Skeletal muscle satellite cell (primary cell): ENCODE results near the gene ATG14.

Source experiments
- H3K27me3 ChIP-seq: 2 replicates; pipeline ENCODE4 v1.7.0; 2013; ENCODE audit warnings: low read length; ENCODE audit not compliant: control insufficient read depth, insufficient read depth
- H3K36me3 ChIP-seq: 2 replicates; pipeline ENCODE4 v1.7.0; 2013; ENCODE audit warnings: mild to moderate bottlenecking, control low read depth, low read length; ENCODE audit not compliant: insufficient read depth
- H3K4me1 ChIP-seq: 2 replicates; pipeline ENCODE4 v1.7.0; 2013; ENCODE audit warnings: low read length; ENCODE audit not compliant: control insufficient read depth, insufficient read depth
- H3K4me2 ChIP-seq: 2 replicates; pipeline ENCODE4 v1.7.0; 2013; ENCODE audit warnings: mild to moderate bottlenecking, low read length
- H3K4me3 ChIP-seq: 2 replicates; pipeline ENCODE4 v1.7.0; 2013; ENCODE audit warnings: low read length
- H3K9ac ChIP-seq: 2 replicates; pipeline ENCODE4 v1.7.0; 2013; ENCODE audit warnings: mild to moderate bottlenecking, low read depth, low read length, moderate library complexity
- H3K9me3 ChIP-seq: replicated peaks from 2 replicates; pipeline ENCODE4 v1.7.0; 2013; ENCODE audit warnings: mild to moderate bottlenecking, control low read depth, low read length

The ATG14 gene

DNA sequence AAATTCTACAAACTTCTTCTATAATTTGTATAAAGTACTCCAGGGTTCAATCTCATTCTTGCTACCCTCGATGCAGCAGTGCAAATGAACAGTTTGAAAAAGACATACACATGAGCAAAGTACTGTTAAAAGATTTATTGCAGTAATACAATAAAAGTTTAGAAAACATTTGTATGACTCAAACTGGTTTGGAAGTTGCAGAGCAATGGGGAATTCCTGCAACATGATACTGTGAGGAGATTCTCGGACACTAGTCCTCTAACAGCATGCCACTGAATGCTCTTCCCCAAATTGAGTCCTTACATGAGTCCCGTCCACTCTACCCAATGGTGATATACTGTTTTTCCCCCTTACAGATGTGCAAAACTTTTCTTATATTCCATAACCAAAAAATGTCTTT is 45.4 kb downstream of the ATG14 start:
- H3K9me3 ChIP-seq = no peaks in the 10 kb centered on the region
- peaks cover 27% of the 10 kb centered on the region for H3K36me3 ChIP-seq

DNA sequence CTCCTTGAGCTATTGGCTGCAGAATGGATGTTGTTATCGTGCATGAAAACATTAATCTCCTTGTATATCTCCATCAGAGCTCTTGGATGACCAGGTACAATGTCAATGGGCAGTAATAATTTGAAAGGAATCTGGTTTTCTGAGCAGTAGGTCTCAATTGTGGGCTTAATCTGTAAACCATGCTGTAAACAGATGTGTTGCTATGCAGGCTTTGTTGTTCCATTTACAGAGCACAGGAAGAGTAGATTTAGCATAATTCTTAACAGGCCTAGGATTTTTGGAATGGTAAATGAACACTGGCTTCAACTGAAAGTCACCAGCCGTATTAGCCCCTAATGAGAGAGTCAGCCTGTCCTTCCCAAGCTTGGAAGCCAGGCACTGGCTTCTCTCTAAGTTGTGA is 50.4 kb downstream of the ATG14 start:
- peaks cover 8% of the 10 kb centered on the region for H3K36me3 ChIP-seq
- no peaks in the 10 kb centered on the region for H3K27me3 ChIP-seq
- H3K4me1 ChIP-seq = peaks cover 8% of the 10 kb centered on the region
- H3K4me2 ChIP-seq = no peak overlapping the region
- no peak overlapping the region for H3K4me3 ChIP-seq
- H3K9me3 ChIP-seq = no peaks in the 10 kb centered on the region
- H3K9ac ChIP-seq = no peak overlapping the region

More for the DNA sequence above, 45.4 kb downstream of the ATG14 start:
- no peaks in the 10 kb centered on the region for H3K27me3 ChIP-seq
- no peak overlapping the region for H3K4me3 ChIP-seq
- H3K9ac ChIP-seq = no peak overlapping the region
- peaks cover 13% of the 10 kb centered on the region for H3K4me1 ChIP-seq
- peak overlapping the region; percentile 41 for H3K4me2 ChIP-seq

DNA sequence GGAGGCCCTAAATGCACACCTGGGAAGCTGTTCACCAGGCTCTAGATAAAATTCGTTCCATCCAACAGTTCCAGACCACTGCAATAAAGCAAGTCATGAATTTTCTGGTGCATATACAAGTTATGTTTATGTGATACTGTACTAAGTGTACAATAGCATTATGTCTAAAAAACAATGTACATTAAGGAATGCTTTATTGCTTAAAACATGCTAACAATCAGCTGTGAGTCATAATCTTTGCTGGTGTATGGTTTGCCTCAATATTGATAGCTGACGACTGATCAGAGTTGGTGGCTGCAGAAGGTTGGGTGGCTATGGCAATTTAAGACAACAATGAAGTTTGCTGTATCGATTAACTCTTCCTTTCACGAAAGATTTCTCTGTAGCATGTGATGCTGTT is 52.3 kb downstream of the ATG14 start:
- Histone ChIP-seq H3K4me1 (no peaks in the 10 kb centered on the region), H3K9me3 (no peaks in the 10 kb centered on the region), H3K36me3 (peaks cover 4% of the 10 kb centered on the region), H3K27me3 (no peaks in the 10 kb centered on the region), H3K9ac (no peak overlapping the region), H3K4me2 (no peak overlapping the region), H3K4me3 (no peak overlapping the region)

DNA sequence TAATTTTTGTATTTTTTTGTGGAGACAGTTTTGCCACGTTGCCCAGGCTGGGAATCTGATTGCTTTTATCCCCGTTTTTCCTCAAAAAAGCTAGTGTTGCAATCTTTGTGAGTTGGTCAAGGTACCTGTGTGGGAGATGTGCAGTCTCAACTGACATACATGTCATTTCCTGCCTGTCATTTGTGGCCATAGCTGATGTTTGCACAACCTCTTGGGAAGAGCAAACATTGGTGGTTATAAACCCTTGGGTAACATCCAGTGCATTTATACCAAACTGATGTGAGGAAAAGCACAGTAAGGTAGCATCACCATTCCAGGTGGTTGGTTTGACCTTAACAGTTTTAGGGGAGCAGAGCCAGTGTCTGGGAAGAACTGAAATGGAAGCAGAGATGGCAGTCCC is 54.7 kb downstream of the ATG14 start:
- Histone ChIP-seq H3K9me3 (no peaks in the 10 kb centered on the region), H3K4me1 (no peaks in the 10 kb centered on the region), H3K4me2 (no peak overlapping the region), H3K27me3 (no peaks in the 10 kb centered on the region), H3K4me3 (no peak overlapping the region), H3K9ac (no peak overlapping the region), H3K36me3 (peaks cover 11% of the 10 kb centered on the region)

DNA sequence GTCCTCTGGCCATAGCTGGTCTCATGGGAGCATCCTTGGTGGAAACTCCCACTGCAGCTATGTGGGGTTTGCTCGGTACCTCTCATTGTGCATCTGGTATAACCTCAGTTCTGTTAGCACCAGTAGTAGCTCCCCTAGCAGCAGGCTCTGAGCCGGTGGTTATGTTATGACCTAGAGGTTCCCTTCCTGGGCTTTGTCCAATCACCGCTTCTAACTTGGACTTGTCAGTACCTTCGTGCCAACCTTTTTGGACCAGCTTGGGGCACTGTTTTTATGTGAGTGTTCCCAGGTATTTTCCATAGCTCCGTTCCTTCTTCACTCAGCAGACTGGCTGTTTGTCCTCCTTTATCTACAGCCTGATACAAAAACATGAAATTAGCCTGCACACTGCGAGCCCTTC is 55.7 kb downstream of the ATG14 start:
- H3K36me3 ChIP-seq = peaks cover 21% of the 10 kb centered on the region
- no peak overlapping the region for H3K4me3 ChIP-seq
- H3K27me3 ChIP-seq = no peaks in the 10 kb centered on the region
- H3K9me3 ChIP-seq = no peaks in the 10 kb centered on the region
- H3K9ac ChIP-seq = no peak overlapping the region
- H3K4me1 ChIP-seq = no peaks in the 10 kb centered on the region
- no peak overlapping the region for H3K4me2 ChIP-seq

DNA sequence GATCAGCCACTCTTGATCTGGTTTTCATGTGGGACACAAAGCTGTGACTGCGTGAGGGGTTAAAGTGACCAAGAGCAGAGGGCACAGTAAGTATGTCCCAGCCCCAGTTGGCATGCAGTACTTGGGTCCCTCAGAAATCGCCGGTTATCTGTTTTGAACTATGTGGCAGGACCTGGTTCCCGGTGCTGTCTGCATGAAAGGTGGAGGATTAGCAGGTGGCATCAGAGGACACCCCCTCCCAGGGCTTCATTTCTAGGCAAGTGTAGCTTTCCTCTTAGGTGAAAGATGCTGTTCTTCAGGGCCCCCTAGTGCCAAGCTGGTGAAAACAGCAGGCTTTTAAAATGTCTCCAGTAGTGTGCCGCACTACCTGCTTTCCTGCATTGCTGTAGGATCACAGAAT is 57.1 kb downstream of the ATG14 start:
- Histone ChIP-seq H3K4me2 (no peak overlapping the region), H3K27me3 (no peaks in the 10 kb centered on the region), H3K4me3 (no peak overlapping the region), H3K9me3 (no peaks in the 10 kb centered on the region), H3K4me1 (no peaks in the 10 kb centered on the region), H3K9ac (no peak overlapping the region), H3K36me3 (peaks cover 28% of the 10 kb centered on the region)

DNA sequence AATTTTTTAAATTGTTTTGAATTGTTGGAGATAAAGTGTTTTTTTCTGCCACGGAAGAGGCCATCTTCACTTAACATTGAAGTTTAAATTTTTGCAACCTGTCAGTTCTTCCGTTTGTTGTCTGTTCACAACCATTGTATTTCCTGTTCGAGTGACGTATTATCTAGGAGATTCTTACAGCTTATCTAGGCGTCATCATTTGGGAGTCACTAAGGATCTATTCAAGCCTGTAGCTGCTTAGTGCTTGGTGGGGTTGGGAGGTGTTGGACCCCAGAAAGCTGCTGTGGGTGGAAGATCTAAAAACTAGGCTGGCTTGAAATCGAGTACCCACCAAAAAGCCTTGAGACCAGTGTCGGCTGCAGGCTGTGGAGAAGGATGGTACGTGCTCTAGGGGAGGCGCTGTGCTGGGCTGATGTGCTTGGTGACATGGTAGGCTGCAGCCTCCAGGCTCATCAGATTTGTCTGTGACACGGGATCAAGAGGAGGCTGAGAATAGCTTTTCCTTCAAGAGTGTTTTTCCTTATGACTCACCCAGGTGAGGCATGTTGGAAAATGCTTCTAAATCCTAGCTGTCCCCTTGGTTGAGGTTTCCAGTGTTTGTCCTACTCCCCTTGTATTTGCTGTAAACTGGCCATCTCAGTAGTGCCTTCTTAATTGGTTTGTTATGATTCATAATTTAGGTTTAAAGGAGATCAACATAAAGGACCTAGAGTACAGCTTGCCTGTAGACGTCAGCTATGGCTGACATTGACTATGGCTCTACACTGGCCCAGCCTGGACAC is 57.8 kb downstream of the ATG14 start:
- H3K4me1 ChIP-seq = no peaks in the 10 kb centered on the region
- no peaks in the 10 kb centered on the region for H3K27me3 ChIP-seq
- no peak overlapping the region for H3K4me3 ChIP-seq
- H3K4me2 ChIP-seq = no peak overlapping the region
- no peak overlapping the region for H3K9ac ChIP-seq
- peaks cover 28% of the 10 kb centered on the region for H3K36me3 ChIP-seq
- H3K9me3 ChIP-seq = no peaks in the 10 kb centered on the region

DNA sequence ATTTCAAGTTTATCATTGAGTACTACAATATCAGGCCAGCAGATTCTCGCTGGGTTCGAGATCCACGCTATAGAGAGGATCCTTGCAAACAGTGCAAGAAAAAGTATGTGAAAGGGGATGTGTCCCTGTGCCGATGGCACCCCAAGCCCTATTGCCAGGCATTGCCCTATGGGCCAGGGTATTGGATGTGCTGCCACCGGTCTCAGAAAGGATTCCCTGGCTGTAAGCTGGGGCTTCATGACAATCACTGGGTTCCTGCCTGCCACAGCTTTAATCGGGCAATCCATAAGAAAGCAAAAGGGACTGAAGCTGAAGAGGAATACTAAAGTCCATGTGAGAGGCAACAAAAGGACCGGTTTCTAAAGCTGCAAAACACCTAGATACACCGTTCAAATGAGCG is 59.4 kb downstream of the ATG14 start:
- Histone ChIP-seq H3K27me3 (no peaks in the 10 kb centered on the region), H3K9ac (no peak overlapping the region), H3K4me1 (no peaks in the 10 kb centered on the region), H3K4me2 (no peak overlapping the region), H3K36me3 (peaks cover 28% of the 10 kb centered on the region), H3K4me3 (no peak overlapping the region), H3K9me3 (no peaks in the 10 kb centered on the region)

DNA sequence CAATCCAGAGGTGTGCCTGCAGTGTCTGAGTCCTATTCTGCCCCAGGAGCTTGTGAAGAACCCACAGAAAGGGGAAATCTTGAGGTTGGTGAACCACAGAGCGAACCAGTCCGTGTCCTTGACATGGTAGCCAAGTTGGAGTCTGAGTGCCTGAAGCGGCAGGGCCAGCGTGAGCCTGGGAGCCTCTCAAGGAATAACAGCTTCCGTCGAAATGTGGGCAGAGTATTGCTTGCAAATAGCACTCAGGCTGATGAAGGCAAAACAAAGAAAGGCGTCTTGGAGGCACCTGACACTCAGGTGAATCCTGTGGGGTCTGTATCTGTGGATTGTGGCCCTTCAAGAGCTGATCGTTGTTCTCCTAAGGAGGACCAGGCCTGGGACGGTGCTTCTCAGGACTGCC is 60.5 kb downstream of the ATG14 start:
- Histone ChIP-seq H3K4me2 (no peak overlapping the region), H3K9me3 (no peaks in the 10 kb centered on the region), H3K4me1 (no peaks in the 10 kb centered on the region), H3K27me3 (no peaks in the 10 kb centered on the region), H3K4me3 (no peak overlapping the region), H3K36me3 (peaks cover 28% of the 10 kb centered on the region), H3K9ac (no peak overlapping the region)

DNA sequence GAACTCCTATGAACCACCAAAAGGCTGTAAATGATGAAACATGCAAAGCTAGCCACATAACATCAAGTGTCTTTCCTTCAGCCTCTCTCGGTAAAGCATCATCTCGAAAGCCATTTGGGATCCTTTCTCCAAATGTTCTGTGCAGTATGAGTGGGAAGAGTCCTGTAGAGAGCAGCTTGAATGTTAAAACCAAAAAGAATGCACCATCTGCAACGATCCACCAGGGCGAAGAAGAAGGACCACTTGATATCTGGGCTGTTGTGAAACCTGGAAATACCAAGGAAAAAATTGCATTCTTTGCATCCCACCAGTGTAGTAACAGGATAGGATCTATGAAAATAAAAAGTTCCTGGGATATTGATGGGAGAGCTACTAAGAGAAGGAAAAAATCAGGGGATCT is 61.2 kb downstream of the ATG14 start:
- Histone ChIP-seq H3K27me3 (no peaks in the 10 kb centered on the region), H3K4me3 (no peak overlapping the region), H3K9me3 (no peaks in the 10 kb centered on the region), H3K4me1 (no peaks in the 10 kb centered on the region), H3K36me3 (peaks cover 24% of the 10 kb centered on the region), H3K4me2 (no peak overlapping the region), H3K9ac (no peak overlapping the region)

DNA sequence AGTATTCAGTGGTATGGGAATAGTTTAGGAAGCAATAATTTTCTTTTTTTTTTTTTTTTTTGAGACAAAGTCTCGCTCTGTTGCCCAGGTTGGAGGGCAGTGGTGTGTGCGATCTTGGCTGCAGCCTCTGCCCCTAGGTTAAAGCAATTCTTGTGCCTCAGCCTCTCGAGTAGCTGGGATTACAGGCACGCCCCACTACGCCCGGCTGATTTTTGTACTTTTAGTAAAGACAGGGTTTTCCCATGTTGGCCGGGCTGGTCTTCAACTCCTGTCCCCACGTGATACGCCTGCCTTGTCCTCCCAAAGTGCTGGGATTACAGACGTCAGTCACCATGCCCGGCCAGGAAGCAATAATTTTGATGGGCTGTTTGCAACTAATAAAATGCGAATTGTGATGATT is 62.1 kb downstream of the ATG14 start:
- Histone ChIP-seq H3K9ac (no peak overlapping the region), H3K4me3 (no peak overlapping the region), H3K4me2 (no peak overlapping the region), H3K27me3 (no peaks in the 10 kb centered on the region), H3K4me1 (no peaks in the 10 kb centered on the region), H3K36me3 (peaks cover 24% of the 10 kb centered on the region), H3K9me3 (no peaks in the 10 kb centered on the region)

DNA sequence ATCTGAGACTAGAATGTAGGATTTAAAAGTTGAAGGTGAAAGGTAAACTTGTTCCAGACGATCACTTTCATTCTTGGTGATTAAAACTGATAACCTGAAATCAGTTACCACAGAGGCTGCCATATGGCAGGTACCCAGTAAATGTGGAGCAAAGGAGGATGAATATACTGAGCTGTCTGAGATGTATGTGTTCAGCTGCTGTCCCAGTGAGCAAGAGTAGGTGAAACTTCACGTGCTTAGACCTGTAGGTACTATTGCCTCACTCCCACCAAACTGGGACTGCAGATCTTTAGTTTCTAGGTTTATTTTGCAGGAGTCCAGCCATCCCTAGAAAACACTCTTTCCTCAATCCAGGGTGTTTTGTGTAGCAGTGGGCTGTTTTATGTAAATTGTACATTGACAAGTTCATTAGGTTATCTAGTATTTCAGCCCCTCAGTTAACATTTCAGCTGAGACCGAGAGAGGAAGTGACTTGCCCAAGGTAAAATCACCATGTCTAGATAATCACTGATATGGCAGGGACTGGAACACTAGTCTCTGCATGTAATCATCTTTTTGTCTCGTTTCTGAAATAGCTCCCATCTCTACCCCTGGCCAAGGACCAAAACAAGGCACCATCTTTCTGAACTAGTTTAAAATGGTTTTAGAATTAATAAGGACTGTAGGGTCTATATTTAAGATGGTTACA is 62.7 kb downstream of the ATG14 start:
- H3K4me3 ChIP-seq = no peak overlapping the region
- H3K9me3 ChIP-seq = no peaks in the 10 kb centered on the region
- H3K4me2 ChIP-seq = no peak overlapping the region
- no peaks in the 10 kb centered on the region for H3K4me1 ChIP-seq
- peaks cover 24% of the 10 kb centered on the region for H3K36me3 ChIP-seq
- H3K9ac ChIP-seq = no peak overlapping the region
- H3K27me3 ChIP-seq = no peaks in the 10 kb centered on the region
